Mesenchymal stem cell (in vitro differentiated cells and primary cell): ENCODE results near the gene OXSR1. TPM values are rescaled to one million over a fixed set of nuclear protein-coding genes. Genes with fewer than 3 reads are reported as not detected.

Experiments used
- small RNA-seq: library from polyadenylated mRNA; stranded (forward); fragments of <200 nt; extraction: miRNeasy Mini kit (QIAGEN cat#:217004); gene quantifications from one replicate; pipeline ENCODE3, GENCODE V24; 2013; ENCODE audit warnings: low read depth

OXSR1 gene

Small RNA genes lying within 50 kb of the gene (small RNA-seq; reads per million reads assigned to genes)
- not detected for gene RF00019
- not detected for gene RNU6-235P
